GM12872 (cell line): Measurements from ENCODE around the gene GTF2F2.

ENCODE experiments used
- CTCF ChIP-seq: IDR thresholded peaks from 3 replicates; pipeline ENCODE4 v1.5.1; 2011; ENCODE audit warnings: low read depth, mild to moderate bottlenecking, low read length, moderate library complexity; ENCODE audit not compliant: insufficient read depth

Gene GTF2F2

GRCh38 chr13:45107539-45107938 is 12.8 kb upstream of the GTF2F2 start:
- no peak for TF ChIP-seq CTCF

GRCh38 chr13:45108716-45109101 is 11.6 kb upstream of the GTF2F2 start:
- TF ChIP-seq CTCF, result no peak

GRCh38 chr13:45109102-45109720 is 11.1 kb upstream of the GTF2F2 start:
- TF ChIP-seq CTCF, result no peak

- no peak for TF ChIP-seq CTCF
Measured at GRCh38 chr13:45113233-45114224, 6.8 kb upstream of the GTF2F2 start.

- no peak for TF ChIP-seq CTCF
Measured at GRCh38 chr13:45119469-45119990, 780 bp upstream of the GTF2F2 start.

- TF ChIP-seq CTCF, result no peak
Measured at GRCh38 chr13:45120967-45121831, 889 bp downstream of the GTF2F2 start.
